ENCODE data around the gene MEGF9. TPM values are rescaled to one million over a fixed set of nuclear protein-coding genes. Genes with fewer than 3 reads are reported as not detected.

MEGF9 gene
- total and polyA plus RNA-seq, 2 of the 13 experiments (the other 11 are each of a cell fraction or from before 2014, with no cell fraction given) = 3.1 to 3.3 TPM

DNA sequence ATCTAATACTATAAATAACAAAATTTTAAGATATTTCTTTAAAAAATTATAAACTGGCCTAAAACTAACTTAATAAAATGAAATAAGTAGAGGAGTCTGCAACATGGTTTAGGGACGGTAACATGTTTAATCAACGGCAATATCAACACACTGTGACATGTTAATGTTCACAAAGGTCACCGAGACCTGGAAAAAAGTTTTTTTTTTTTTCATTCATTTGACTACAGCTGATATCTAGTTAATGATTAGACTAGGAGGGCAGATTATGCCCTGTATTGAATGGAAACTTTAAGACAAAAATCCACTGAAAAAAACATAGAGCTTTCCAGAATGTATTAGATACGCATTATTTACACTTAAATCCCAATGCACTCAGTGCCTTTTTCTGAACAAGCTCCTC is 67.3 kb downstream of the MEGF9 start (continued):
- TF ChIP-seq MXI1 (IDR thresholded peaks at IDR 0.05; ENCODE audit: borderline replicate concordance, low read depth, low read length) = no peak
- no peak for TF ChIP-seq ZSCAN25 (CRISPR knock-in tag; IDR thresholded peaks at IDR 0.05)
- TF ChIP-seq NR3C1 (CRISPR knock-in tag; IDR thresholded peaks at IDR 0.05) = no peak
- peak; percentile 80; the same call in 1 of the 2 replicates for TF ChIP-seq TFAP4 (IDR thresholded peaks at IDR 0.05; ENCODE audit: borderline replicate concordance, low read depth)
- TF ChIP-seq EHMT2 (IDR thresholded peaks at IDR 0.05; ENCODE audit: borderline replicate concordance, low read depth, low read length) = no peak
- TF ChIP-seq ZNF776 (CRISPR knock-in tag; IDR thresholded peaks at IDR 0.05) = no peak
- no peak for TF ChIP-seq ATAD3A (CRISPR knock-in tag; IDR thresholded peaks at IDR 0.05)
- TF ChIP-seq MIXL1 (CRISPR knock-in tag; IDR thresholded peaks at IDR 0.05) = peak; percentile 43; the same call in 1 of the 2 replicates
- no peak for TF ChIP-seq ELF1 (CRISPR knock-in tag; IDR thresholded peaks at IDR 0.05)
- TF ChIP-seq ZNF296 (CRISPR knock-in tag; conservative IDR thresholded peaks at IDR 0.05) = no peak
- TF ChIP-seq ZNF34 (CRISPR knock-in tag; IDR thresholded peaks at IDR 0.05; ENCODE audit: borderline replicate concordance) = no peak
- TF ChIP-seq NCOR1 (IDR thresholded peaks at IDR 0.05; ENCODE audit: borderline replicate concordance, low read length) = peak; percentile 35; the same call in 1 of the 2 replicates
- TF ChIP-seq PTBP1 (IDR thresholded peaks at IDR 0.05; ENCODE audit: low read depth, low read length, poor library complexity, severe bottlenecking) = no peak
- no peak for TF ChIP-seq RFX1 (IDR thresholded peaks at IDR 0.05)
- no peak for TF ChIP-seq TP53 (CRISPR knock-in tag; conservative IDR thresholded peaks at IDR 0.05)
- TF ChIP-seq, protein P1, sequence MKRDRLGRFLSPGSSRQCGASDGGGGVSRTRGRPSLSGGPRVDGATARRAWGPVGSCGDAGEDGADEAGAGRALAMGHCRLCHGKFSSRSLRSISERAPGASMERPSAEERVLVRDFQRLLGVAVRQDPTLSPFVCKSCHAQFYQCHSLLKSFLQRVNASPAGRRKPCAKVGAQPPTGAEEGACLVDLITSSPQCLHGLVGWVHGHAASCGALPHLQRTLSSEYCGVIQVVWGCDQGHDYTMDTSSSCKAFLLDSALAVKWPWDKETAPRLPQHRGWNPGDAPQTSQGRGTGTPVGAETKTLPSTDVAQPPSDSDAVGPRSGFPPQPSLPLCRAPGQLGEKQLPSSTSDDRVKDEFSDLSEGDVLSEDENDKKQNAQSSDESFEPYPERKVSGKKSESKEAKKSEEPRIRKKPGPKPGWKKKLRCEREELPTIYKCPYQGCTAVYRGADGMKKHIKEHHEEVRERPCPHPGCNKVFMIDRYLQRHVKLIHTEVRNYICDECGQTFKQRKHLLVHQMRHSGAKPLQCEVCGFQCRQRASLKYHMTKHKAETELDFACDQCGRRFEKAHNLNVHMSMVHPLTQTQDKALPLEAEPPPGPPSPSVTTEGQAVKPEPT (CRISPR knock-in tag; IDR thresholded peaks at IDR 0.05; ENCODE audit: low read depth) = no peak
- TF ChIP-seq, protein P2, sequence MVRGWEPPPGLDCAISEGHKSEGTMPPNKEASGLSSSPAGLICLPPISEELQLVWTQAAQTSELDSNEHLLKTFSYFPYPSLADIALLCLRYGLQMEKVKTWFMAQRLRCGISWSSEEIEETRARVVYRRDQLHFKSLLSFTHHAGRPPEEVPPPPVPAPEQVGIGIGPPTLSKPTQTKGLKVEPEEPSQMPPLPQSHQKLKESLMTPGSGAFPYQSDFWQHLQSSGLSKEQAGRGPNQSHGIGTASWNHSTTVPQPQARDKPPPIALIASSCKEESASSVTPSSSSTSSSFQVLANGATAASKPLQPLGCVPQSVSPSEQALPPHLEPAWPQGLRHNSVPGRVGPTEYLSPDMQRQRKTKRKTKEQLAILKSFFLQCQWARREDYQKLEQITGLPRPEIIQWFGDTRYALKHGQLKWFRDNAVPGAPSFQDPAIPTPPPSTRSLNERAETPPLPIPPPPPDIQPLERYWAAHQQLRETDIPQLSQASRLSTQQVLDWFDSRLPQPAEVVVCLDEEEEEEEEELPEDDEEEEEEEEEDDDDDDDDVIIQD (CRISPR knock-in tag; IDR thresholded peaks at IDR 0.05; ENCODE audit: low read depth) = no peak
- TF ChIP-seq SOX6 (IDR thresholded peaks at IDR 0.05) = no peak
- no peak for TF ChIP-seq SOX6 (CRISPR knock-in tag; IDR thresholded peaks at IDR 0.05)
- no peak for TF ChIP-seq ZNF552 (CRISPR knock-in tag; IDR thresholded peaks at IDR 0.05; ENCODE audit: borderline replicate concordance)
- no peak for TF ChIP-seq GLMP (CRISPR knock-in tag; IDR thresholded peaks at IDR 0.05; ENCODE audit: borderline replicate concordance)
- no peak for TF ChIP-seq RAD21 (CRISPR knock-in tag; IDR thresholded peaks at IDR 0.05)
- no peak for TF ChIP-seq DRAP1 (CRISPR knock-in tag; IDR thresholded peaks at IDR 0.05)
- no peak for TF ChIP-seq DPF2 (CRISPR knock-in tag; IDR thresholded peaks at IDR 0.05; ENCODE audit: borderline replicate concordance, low read depth)
- TF ChIP-seq ZNF576 (CRISPR knock-in tag; IDR thresholded peaks at IDR 0.05) = no peak
- no peak for TF ChIP-seq SIN3B (IDR thresholded peaks at IDR 0.05; ENCODE audit: low read length)
- TF ChIP-seq NFIB (CRISPR knock-in tag; IDR thresholded peaks at IDR 0.05; ENCODE audit: borderline replicate concordance) = no peak
- TF ChIP-seq HDAC1 (CRISPR knock-in tag; IDR thresholded peaks at IDR 0.05) = no peak
